SK-N-SH treated with all-trans-retinoic acid at 6 μM for 48 hours (cell line): ENCODE measurements around the gene PLIN1.

Source experiments
- ATAC-seq: fragments of 200-7000 bp; cut with Tn5 transposase; 3 replicates; pipeline ENCODE4 v1.9.1; 2020; ENCODE audit warnings: mild to moderate bottlenecking, moderate library complexity
- ARNTL ChIP-seq: fragments of 450-650 bp; formaldehyde crosslinking; IDR thresholded peaks from 2 replicates; pipeline ENCODE4 v1.5.0; 2020; ENCODE audit warnings: low read depth, mild to moderate bottlenecking, moderate library complexity, borderline replicate concordance
- BACH2 ChIP-seq: fragments of 250-450 bp; sonication (Bioruptor Pico); IDR thresholded peaks from 2 replicates; pipeline ENCODE4 v1.9.0; 2021; ENCODE audit warnings: mild to moderate bottlenecking, borderline replicate concordance
- CSDC2 ChIP-seq: fragments of 250-450 bp; sonication (Bioruptor Pico); IDR thresholded peaks from 2 replicates; pipeline ENCODE4 v1.5.0; 2020; ENCODE audit warnings: mild to moderate bottlenecking, moderate library complexity
- ESRRG ChIP-seq: fragments of 250-450 bp; sonication (Bioruptor Pico); IDR thresholded peaks from 2 replicates; pipeline ENCODE4 v1.6.1; 2021; ENCODE audit warnings: mild to moderate bottlenecking
- GLIS3 ChIP-seq: fragments of 250-450 bp; sonication (Bioruptor Pico); IDR thresholded peaks from 2 replicates; pipeline ENCODE4 v1.5.0; 2020; ENCODE audit warnings: mild to moderate bottlenecking, moderate library complexity
- ISL1 ChIP-seq: fragments of 250-450 bp; sonication (Bioruptor Pico); IDR thresholded peaks from 2 replicates; pipeline ENCODE4 v2.1.2; 2022; ENCODE audit warnings: mild to moderate bottlenecking, moderate library complexity
- OSR1 ChIP-seq: fragments of 250-450 bp; sonication (Bioruptor Pico); IDR thresholded peaks from 2 replicates; pipeline ENCODE4 v1.8.0; 2022; ENCODE audit warnings: moderate library complexity, mild to moderate bottlenecking, inconsistent platforms
- PPARA ChIP-seq: fragments of 250-450 bp; sonication (Bioruptor Pico); IDR thresholded peaks from 2 replicates; pipeline ENCODE4 v1.5.0; 2020; ENCODE audit warnings: mild to moderate bottlenecking, borderline replicate concordance
- RARB ChIP-seq: fragments of 250-450 bp; sonication (Bioruptor Pico); IDR thresholded peaks from 2 replicates; pipeline ENCODE4 v1.8.0; 2021; ENCODE audit warnings: mild to moderate bottlenecking, moderate library complexity
- SNAI2 ChIP-seq: fragments of 250-450 bp; sonication (Bioruptor Pico); IDR thresholded peaks from 2 replicates; pipeline ENCODE4 v1.5.0; 2020; ENCODE audit warnings: mild to moderate bottlenecking, moderate library complexity
- TCF4 ChIP-seq: fragments of 250-450 bp; sonication (Bioruptor Pico); IDR thresholded peaks from 2 replicates; pipeline ENCODE4 v1.8.0; 2021; ENCODE audit warnings: mild to moderate bottlenecking, moderate library complexity, borderline replicate concordance
- TOX ChIP-seq: fragments of 250-450 bp; sonication (Bioruptor Pico); IDR thresholded peaks from 2 replicates; pipeline ENCODE4 v1.8.0; 2021; ENCODE audit warnings: mild to moderate bottlenecking, moderate library complexity, borderline replicate concordance
- ZC3H10 ChIP-seq: fragments of 250-450 bp; sonication (Bioruptor Pico); IDR thresholded peaks from 2 replicates; pipeline ENCODE4 v1.5.1; 2021; ENCODE audit warnings: mild to moderate bottlenecking, moderate library complexity
- ZFP3 ChIP-seq: fragments of 250-450 bp; sonication (Bioruptor Pico); IDR thresholded peaks from 2 replicates; pipeline ENCODE4 v1.5.0; 2020; ENCODE audit warnings: mild to moderate bottlenecking, moderate library complexity
- ZFP30 ChIP-seq: fragments of 450-650 bp; formaldehyde crosslinking; IDR thresholded peaks from 2 replicates; pipeline ENCODE4 v1.5.0; 2022; ENCODE audit warnings: mild to moderate bottlenecking, moderate library complexity
- ZNF565 ChIP-seq: fragments of 450-650 bp; formaldehyde crosslinking; conservative IDR thresholded peaks from 2 replicates; pipeline ENCODE4 v1.5.0; 2020; ENCODE audit warnings: low read depth, mild to moderate bottlenecking, moderate library complexity
- ZNF70 ChIP-seq: fragments of 450-650 bp; formaldehyde crosslinking; IDR thresholded peaks from 2 replicates; pipeline ENCODE4 v1.5.0; 2020; ENCODE audit warnings: mild to moderate bottlenecking, moderate library complexity
- ZNF8 ChIP-seq: fragments of 450-650 bp; formaldehyde crosslinking; IDR thresholded peaks from 2 replicates; pipeline ENCODE4 v1.5.0; 2020; ENCODE audit warnings: mild to moderate bottlenecking, moderate library complexity
- TF ChIP-seq, protein P1 (sequence below): fragments of 250-450 bp; sonication (Bioruptor Pico); IDR thresholded peaks from 2 replicates; pipeline ENCODE4 v1.5.1; 2020; ENCODE audit warnings: low read depth, mild to moderate bottlenecking, moderate library complexity
- TF ChIP-seq, protein P2 (sequence below): fragments of 250-450 bp; sonication (Bioruptor Pico); IDR thresholded peaks from 2 replicates; pipeline ENCODE4 v1.5.0; 2020; ENCODE audit warnings: mild to moderate bottlenecking, moderate library complexity
- TF ChIP-seq, protein P3 (sequence below): fragments of 250-450 bp; sonication (Bioruptor Pico); IDR thresholded peaks from 2 replicates; pipeline ENCODE4 v1.5.1; 2021; ENCODE audit warnings: mild to moderate bottlenecking, moderate library complexity
- TF ChIP-seq, protein P4 (sequence below): fragments of 250-450 bp; sonication (Bioruptor Pico); IDR thresholded peaks from 2 replicates; pipeline ENCODE4 v1.8.0; 2020; ENCODE audit warnings: mild to moderate bottlenecking, moderate library complexity, borderline replicate concordance
- TF ChIP-seq, protein P5 (sequence below): fragments of 250-450 bp; sonication (Bioruptor Pico); IDR thresholded peaks from 2 replicates; pipeline ENCODE4 v1.8.0; 2021; ENCODE audit warnings: low read depth, mild to moderate bottlenecking, moderate library complexity, borderline replicate concordance

The PLIN1 gene

DNA sequence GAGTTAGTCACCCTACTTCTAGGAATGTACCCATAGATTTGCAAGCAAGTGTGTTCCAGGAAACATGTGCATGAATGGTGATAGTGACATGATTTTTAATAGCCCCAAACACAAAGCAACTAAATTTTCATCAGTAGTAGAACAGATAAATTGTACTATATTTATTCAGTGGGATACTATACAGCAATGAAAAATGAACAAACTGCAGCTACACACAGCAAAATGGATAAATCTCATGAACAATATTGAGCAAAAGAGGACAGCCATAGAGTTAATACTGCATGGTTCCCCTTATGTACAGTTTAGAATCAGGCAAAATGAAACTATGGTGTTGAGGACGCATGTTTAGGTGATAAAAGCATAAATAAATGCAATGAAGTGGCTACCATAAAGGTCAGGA lies 45.9 kb upstream of the PLIN1 start:
- TF ChIP-seq ARNTL (CRISPR knock-in tag) = no peak
- no peak for TF ChIP-seq PPARA (CRISPR knock-in tag)
- TF ChIP-seq OSR1 (CRISPR knock-in tag) = no peak
- ATAC-seq = no peak

DNA sequence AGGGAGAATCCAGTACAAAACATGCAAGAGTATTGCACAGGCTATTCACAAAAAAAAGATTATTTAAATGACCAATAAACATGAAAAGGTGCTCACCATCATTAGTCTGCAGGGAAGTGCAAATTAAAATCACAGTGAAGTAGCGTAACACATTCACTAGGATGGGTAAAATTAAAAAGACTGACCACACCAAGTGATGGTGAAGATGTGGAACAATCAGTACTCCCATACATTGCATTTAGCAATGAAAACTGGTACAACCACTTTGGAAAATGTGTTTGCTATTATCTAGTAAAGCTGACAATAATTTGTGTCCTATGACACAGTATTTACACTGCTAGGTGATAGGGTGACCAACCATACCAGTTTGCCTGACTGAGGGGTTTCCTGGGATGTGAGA lies 45.5 kb upstream of the PLIN1 start:
- ATAC-seq = no peak

DNA sequence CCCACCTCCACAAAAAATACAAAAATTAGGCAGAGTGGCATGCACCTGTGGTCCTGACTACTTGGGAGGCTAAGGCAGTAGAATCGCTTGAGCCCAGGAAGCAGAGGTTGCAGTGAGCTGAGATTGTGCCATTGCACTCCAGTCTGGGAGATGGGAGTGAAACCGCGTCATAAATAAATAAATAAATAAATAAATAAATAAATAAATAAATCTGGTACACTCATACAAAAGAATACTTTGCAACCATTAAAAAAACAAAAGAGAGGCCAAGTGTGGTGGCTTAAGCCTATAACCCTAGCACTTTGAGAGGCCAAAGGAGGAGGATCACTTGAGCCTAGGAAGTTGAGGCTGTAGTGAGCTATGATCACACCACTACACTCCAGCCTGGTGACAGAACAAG lies 43.9 kb upstream of the PLIN1 start:
- no peak for ATAC-seq
- TF ChIP-seq ARNTL (CRISPR knock-in tag) (no peak), CSDC2 (CRISPR knock-in tag) (no peak), ZNF8 (CRISPR knock-in tag) (no peak), TCF4 (CRISPR knock-in tag) (no peak), ZFP30 (no peak), ZFP3 (CRISPR knock-in tag) (no peak), SNAI2 (CRISPR knock-in tag) (no peak)
- TF ChIP-seq, protein P1, sequence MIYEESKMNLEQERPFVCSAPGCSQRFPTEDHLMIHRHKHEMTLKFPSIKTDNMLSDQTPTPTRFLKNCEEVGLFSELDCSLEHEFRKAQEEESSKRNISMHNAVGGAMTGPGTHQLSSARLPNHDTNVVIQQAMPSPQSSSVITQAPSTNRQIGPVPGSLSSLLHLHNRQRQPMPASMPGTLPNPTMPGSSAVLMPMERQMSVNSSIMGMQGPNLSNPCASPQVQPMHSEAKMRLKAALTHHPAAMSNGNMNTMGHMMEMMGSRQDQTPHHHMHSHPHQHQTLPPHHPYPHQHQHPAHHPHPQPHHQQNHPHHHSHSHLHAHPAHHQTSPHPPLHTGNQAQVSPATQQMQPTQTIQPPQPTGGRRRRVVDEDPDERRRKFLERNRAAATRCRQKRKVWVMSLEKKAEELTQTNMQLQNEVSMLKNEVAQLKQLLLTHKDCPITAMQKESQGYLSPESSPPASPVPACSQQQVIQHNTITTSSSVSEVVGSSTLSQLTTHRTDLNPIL (CRISPR knock-in tag) = no peak
- TF ChIP-seq, protein P2, sequence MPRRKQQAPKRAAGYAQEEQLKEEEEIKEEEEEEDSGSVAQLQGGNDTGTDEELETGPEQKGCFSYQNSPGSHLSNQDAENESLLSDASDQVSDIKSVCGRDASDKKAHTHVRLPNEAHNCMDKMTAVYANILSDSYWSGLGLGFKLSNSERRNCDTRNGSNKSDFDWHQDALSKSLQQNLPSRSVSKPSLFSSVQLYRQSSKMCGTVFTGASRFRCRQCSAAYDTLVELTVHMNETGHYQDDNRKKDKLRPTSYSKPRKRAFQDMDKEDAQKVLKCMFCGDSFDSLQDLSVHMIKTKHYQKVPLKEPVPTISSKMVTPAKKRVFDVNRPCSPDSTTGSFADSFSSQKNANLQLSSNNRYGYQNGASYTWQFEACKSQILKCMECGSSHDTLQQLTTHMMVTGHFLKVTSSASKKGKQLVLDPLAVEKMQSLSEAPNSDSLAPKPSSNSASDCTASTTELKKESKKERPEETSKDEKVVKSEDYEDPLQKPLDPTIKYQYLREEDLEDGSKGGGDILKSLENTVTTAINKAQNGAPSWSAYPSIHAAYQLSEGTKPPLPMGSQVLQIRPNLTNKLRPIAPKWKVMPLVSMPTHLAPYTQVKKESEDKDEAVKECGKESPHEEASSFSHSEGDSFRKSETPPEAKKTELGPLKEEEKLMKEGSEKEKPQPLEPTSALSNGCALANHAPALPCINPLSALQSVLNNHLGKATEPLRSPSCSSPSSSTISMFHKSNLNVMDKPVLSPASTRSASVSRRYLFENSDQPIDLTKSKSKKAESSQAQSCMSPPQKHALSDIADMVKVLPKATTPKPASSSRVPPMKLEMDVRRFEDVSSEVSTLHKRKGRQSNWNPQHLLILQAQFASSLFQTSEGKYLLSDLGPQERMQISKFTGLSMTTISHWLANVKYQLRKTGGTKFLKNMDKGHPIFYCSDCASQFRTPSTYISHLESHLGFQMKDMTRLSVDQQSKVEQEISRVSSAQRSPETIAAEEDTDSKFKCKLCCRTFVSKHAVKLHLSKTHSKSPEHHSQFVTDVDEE = no peak

More for the DNA sequence above, 45.5 kb upstream of the PLIN1 start:
- TF ChIP-seq TCF4 (CRISPR knock-in tag) = no peak
- no peak for TF ChIP-seq BACH2 (CRISPR knock-in tag)
- no peak for TF ChIP-seq CSDC2 (CRISPR knock-in tag)
- no peak for TF ChIP-seq ESRRG
- no peak for TF ChIP-seq ZC3H10
- no peak for TF ChIP-seq PPARA (CRISPR knock-in tag)
- TF ChIP-seq OSR1 (CRISPR knock-in tag) = no peak
- no peak for TF ChIP-seq ZNF565 (CRISPR knock-in tag)
- TF ChIP-seq, protein P3, sequence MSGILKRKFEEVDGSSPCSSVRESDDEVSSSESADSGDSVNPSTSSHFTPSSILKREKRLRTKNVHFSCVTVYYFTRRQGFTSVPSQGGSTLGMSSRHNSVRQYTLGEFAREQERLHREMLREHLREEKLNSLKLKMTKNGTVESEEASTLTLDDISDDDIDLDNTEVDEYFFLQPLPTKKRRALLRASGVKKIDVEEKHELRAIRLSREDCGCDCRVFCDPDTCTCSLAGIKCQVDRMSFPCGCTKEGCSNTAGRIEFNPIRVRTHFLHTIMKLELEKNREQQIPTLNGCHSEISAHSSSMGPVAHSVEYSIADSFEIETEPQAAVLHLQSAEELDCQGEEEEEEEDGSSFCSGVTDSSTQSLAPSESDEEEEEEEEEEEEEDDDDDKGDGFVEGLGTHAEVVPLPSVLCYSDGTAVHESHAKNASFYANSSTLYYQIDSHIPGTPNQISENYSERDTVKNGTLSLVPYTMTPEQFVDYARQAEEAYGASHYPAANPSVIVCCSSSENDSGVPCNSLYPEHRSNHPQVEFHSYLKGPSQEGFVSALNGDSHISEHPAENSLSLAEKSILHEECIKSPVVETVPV (CRISPR knock-in tag) = no peak
- TF ChIP-seq ZNF8 (CRISPR knock-in tag) = no peak
- TF ChIP-seq, protein P1 (CRISPR knock-in tag) = no peak
- no peak for TF ChIP-seq ZNF70
- TF ChIP-seq, protein P4, sequence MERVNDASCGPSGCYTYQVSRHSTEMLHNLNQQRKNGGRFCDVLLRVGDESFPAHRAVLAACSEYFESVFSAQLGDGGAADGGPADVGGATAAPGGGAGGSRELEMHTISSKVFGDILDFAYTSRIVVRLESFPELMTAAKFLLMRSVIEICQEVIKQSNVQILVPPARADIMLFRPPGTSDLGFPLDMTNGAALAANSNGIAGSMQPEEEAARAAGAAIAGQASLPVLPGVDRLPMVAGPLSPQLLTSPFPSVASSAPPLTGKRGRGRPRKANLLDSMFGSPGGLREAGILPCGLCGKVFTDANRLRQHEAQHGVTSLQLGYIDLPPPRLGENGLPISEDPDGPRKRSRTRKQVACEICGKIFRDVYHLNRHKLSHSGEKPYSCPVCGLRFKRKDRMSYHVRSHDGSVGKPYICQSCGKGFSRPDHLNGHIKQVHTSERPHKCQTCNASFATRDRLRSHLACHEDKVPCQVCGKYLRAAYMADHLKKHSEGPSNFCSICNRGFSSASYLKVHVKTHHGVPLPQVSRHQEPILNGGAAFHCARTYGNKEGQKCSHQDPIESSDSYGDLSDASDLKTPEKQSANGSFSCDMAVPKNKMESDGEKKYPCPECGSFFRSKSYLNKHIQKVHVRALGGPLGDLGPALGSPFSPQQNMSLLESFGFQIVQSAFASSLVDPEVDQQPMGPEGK = no peak
- TF ChIP-seq, protein P2 = no peak
- TF ChIP-seq RARB (CRISPR knock-in tag) = no peak
- no peak for TF ChIP-seq GLIS3 (CRISPR knock-in tag)
- TF ChIP-seq, protein P5, sequence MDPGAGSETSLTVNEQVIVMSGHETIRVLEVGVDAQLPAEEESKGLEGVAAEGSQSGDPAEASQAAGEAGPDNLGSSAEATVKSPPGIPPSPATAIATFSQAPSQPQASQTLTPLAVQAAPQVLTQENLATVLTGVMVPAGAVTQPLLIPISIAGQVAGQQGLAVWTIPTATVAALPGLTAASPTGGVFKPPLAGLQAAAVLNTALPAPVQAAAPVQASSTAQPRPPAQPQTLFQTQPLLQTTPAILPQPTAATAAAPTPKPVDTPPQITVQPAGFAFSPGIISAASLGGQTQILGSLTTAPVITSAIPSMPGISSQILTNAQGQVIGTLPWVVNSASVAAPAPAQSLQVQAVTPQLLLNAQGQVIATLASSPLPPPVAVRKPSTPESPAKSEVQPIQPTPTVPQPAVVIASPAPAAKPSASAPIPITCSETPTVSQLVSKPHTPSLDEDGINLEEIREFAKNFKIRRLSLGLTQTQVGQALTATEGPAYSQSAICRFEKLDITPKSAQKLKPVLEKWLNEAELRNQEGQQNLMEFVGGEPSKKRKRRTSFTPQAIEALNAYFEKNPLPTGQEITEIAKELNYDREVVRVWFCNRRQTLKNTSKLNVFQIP (CRISPR knock-in tag) = no peak
- no peak for TF ChIP-seq TOX
- TF ChIP-seq SNAI2 (CRISPR knock-in tag) = no peak
- no peak for TF ChIP-seq ISL1 (CRISPR knock-in tag)
